Activated CD8-positive, alpha-beta T cell treated with anti-CD3 and anti-CD28 coated beads for 36 hours (primary cell): Measurements from ENCODE around the gene DNAH9. TPM values are rescaled to one million over a fixed set of nuclear protein-coding genes. Genes with fewer than 3 reads are reported as not detected.

Experiments
- ATAC-seq: fragments of 200-7000 bp; cut with Tn5 transposase; one replicate; pipeline ENCODE4 v1.10.0; 2021; ENCODE audit warnings: mild to moderate bottlenecking, moderate library complexity
- CTCF ChIA-PET: fragments of 350-600 bp; sonication (Branson Sonifier 250); formaldehyde crosslinking; loops from one replicate; lab custom pipeline; 2021; ENCODE audit warnings: antibody characterized with exemption; lab: Charles Lee
- POLR2A ChIA-PET: fragments of 350-600 bp; sonication (Branson Sonifier 250); formaldehyde crosslinking; loops from one replicate; lab custom pipeline; 2021; ENCODE audit warnings: antibody characterized with exemption; lab: Charles Lee
- DNase-seq: peaks from one replicate; pipeline ENCODE4 v3.0.0-alpha.2; 2020
- H3K27ac Mint-ChIP-seq: one replicate; pipeline ENCODE4 v1.8.0; 2021; ENCODE audit warnings: mild to moderate bottlenecking, mixed read lengths
- H3K27me3 Mint-ChIP-seq: one replicate; pipeline ENCODE4 v1.8.0; 2021; ENCODE audit warnings: mixed read lengths
- H3K36me3 Mint-ChIP-seq: one replicate; pipeline ENCODE4 v1.8.0; 2021; ENCODE audit warnings: low read depth, mixed read lengths
- H3K4me1 Mint-ChIP-seq: one replicate; pipeline ENCODE4 v1.8.0; 2021; ENCODE audit warnings: low read depth, mixed read lengths
- H3K4me3 Mint-ChIP-seq: one replicate; pipeline ENCODE4 v1.8.0; 2021; ENCODE audit warnings: mild to moderate bottlenecking, moderate library complexity, mixed read lengths
- H3K9me3 Mint-ChIP-seq: one replicate; pipeline ENCODE4 v1.8.0; 2021; ENCODE audit warnings: mixed read lengths
- intact Hi-C: fragments of 100-400 bp; cut with micrococcal nuclease; formaldehyde crosslinking; loops from one replicate; pipeline ENCODE4 v1.10.0; 2022
- total RNA-seq, 2 experiments: library from RNA; stranded (reverse); gene quantifications; one replicate each; pipeline ENCODE4 v1.2.3, GENCODE V29; 2021
- TF ChIP-seq, protein P1 (sequence below): fragments of 200-600 bp; IDR thresholded peaks from one replicate; pipeline ENCODE4 v1.8.0; 2022; ENCODE audit warnings: antibody characterized with exemption, mild to moderate bottlenecking

The DNAH9 gene
- total RNA-seq, 2 experiments from 2014 or later = not detected

GRCh38 chr17:11738151-11738550, 139.9 kb downstream of the DNAH9 start:
- ATAC-seq = no peak

GRCh38 chr17:11739351-11739750, 141.1 kb downstream of the DNAH9 start:
- intact Hi-C loops = no loop called here
- Mint-ChIP-seq H3K9me3 (no peaks in the 10 kb centered on the region), H3K36me3 (no peaks in the 10 kb centered on the region), H3K4me1 (no peaks in the 10 kb centered on the region), H3K4me3 (no peak overlapping the region), H3K27ac (no peak overlapping the region), H3K27me3 (no peaks in the 10 kb centered on the region)
- ChIA-PET CTCF (no interaction called here), POLR2A (interaction anchor here (1.3 kb wide), 1 partner anchor 11 kb away, joined by 3 read pairs; no protein-coding TSS in a partner anchor)
- ATAC-seq (no peak), DNase-seq (no peak)
- TF ChIP-seq, protein P1, sequence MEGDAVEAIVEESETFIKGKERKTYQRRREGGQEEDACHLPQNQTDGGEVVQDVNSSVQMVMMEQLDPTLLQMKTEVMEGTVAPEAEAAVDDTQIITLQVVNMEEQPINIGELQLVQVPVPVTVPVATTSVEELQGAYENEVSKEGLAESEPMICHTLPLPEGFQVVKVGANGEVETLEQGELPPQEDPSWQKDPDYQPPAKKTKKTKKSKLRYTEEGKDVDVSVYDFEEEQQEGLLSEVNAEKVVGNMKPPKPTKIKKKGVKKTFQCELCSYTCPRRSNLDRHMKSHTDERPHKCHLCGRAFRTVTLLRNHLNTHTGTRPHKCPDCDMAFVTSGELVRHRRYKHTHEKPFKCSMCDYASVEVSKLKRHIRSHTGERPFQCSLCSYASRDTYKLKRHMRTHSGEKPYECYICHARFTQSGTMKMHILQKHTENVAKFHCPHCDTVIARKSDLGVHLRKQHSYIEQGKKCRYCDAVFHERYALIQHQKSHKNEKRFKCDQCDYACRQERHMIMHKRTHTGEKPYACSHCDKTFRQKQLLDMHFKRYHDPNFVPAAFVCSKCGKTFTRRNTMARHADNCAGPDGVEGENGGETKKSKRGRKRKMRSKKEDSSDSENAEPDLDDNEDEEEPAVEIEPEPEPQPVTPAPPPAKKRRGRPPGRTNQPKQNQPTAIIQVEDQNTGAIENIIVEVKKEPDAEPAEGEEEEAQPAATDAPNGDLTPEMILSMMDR = no peak

More at GRCh38 chr17:11738151-11738550, 139.9 kb downstream of the DNAH9 start:
- DNase-seq = no peak
- no peaks in the 10 kb centered on the region for H3K9me3 Mint-ChIP-seq
- H3K36me3 Mint-ChIP-seq = no peaks in the 10 kb centered on the region
- no peak overlapping the region for H3K4me3 Mint-ChIP-seq
- CTCF ChIA-PET = no interaction called here
- no peaks in the 10 kb centered on the region for H3K27me3 Mint-ChIP-seq
- intact Hi-C loops = no loop called here
- H3K4me1 Mint-ChIP-seq = no peaks in the 10 kb centered on the region
- POLR2A ChIA-PET = no interaction called here
- no peak overlapping the region for H3K27ac Mint-ChIP-seq
- TF ChIP-seq, protein P1 = no peak

GRCh38 chr17:11739848-11740247, 141.6 kb downstream of the DNAH9 start:
- H3K27me3 Mint-ChIP-seq = no peaks in the 10 kb centered on the region
- intact Hi-C loops = no loop called here
- ChIA-PET CTCF (no interaction called here), POLR2A (interaction anchor here (1.3 kb wide), 1 partner anchor 11 kb away, joined by 3 read pairs; no protein-coding TSS in a partner anchor)
- no peaks in the 10 kb centered on the region for H3K4me1 Mint-ChIP-seq
- no peaks in the 10 kb centered on the region for H3K36me3 Mint-ChIP-seq
- no peak overlapping the region for H3K27ac Mint-ChIP-seq
- no peak overlapping the region for H3K4me3 Mint-ChIP-seq
- no peak for DNase-seq
- TF ChIP-seq, protein P1 = no peak
- no peak for ATAC-seq
- H3K9me3 Mint-ChIP-seq = no peaks in the 10 kb centered on the region

DNA sequence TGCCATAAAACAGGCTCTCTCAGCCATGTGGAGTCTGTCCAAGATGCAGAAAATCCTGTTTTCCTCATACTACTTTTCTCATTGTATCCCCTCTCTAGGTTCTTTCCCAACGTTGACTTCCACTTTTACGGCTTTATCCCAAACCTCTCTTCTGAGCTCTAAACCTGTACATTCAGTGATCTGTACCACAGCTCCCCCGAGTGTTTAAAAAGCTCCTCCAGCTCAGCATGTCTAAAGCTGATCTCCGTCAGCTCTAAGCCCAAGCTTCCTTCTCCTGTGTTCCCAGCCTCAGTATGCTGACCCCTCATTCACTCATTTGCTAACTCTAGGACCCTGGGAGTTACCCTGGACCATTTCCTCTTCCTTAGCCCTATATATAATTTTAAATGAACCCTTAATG, 144.6 kb downstream of the DNAH9 start:
- no peaks in the 10 kb centered on the region for H3K4me1 Mint-ChIP-seq
- intact Hi-C loops = no loop called here
- ATAC-seq (no peak), DNase-seq (no peak)
- CTCF ChIA-PET = no interaction called here
- H3K4me3 Mint-ChIP-seq = no peak overlapping the region
- peaks cover 7% of the 10 kb centered on the region for H3K9me3 Mint-ChIP-seq
- H3K36me3 Mint-ChIP-seq = no peaks in the 10 kb centered on the region
- TF ChIP-seq, protein P1 = no peak
- POLR2A ChIA-PET = no interaction called here
- no peaks in the 10 kb centered on the region for H3K27me3 Mint-ChIP-seq
- H3K27ac Mint-ChIP-seq = no peak overlapping the region

DNA sequence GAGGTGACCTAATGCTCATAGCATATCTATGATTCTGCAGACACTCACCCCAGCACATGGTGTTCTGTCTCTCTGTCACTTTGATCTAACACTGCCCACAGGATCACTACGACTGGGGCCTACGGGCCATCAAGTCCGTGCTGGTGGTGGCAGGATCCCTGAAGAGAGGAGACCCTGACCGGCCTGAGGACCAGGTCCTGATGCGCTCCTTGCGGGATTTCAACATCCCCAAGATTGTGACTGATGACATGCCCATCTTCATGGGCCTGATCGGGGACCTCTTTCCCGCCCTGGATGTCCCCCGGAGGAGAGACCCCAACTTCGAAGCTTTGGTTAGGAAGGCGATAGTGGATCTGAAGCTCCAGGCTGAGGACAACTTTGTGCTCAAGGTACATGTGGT, 146.4 kb downstream of the DNAH9 start:
- H3K27me3 Mint-ChIP-seq = no peaks in the 10 kb centered on the region
- peaks cover 7% of the 10 kb centered on the region for H3K9me3 Mint-ChIP-seq
- TF ChIP-seq, protein P1 = no peak
- no peaks in the 10 kb centered on the region for H3K4me1 Mint-ChIP-seq
- no peaks in the 10 kb centered on the region for H3K36me3 Mint-ChIP-seq
- intact Hi-C loops = no loop called here
- ChIA-PET POLR2A (no interaction called here), CTCF (no interaction called here)
- no peak overlapping the region for H3K27ac Mint-ChIP-seq
- H3K4me3 Mint-ChIP-seq = no peak overlapping the region
- ATAC-seq (no peak), DNase-seq (no peak)
